Choroid plexus epithelial cell (primary cell): Measurements from ENCODE around the gene NDOR1.
A peak's percentile ranks its signal among the peaks of the same experiment; 100 is the strongest.

Experiments
- DNase-seq: peaks from one replicate; pipeline ENCODE4 v3.0.0-alpha.2; 2010; ENCODE audit warnings: low read depth
- H3K4me3 ChIP-seq: 2 replicates; pipeline ENCODE4 v1.5.1; 2011; ENCODE audit warnings: low read depth, mild to moderate bottlenecking, control low read depth, low read length, moderate library complexity
- CTCF ChIP-seq: conservative IDR thresholded peaks from 2 replicates; pipeline ENCODE4 v1.5.1; 2011; ENCODE audit warnings: low read depth, mild to moderate bottlenecking, control low read depth, inconsistent platforms, low read length, moderate library complexity

Gene NDOR1

GRCh38 chr9:137169896-137170358 is 35.6 kb upstream of the NDOR1 start, which contains the start of gene LRRC26:
Gene LRRC26, minus strand, starts transcription at chr9:137170051. Its CDS starts 108 bp downstream, at chr9:137169943.
- TF ChIP-seq CTCF: no peak
- DNase-seq: no peak
- H3K4me3 ChIP-seq: peak within 1 kb of the TSS; percentile 11

GRCh38 chr9:137170486-137171148 is 34.9 kb upstream of the NDOR1 start:
- H3K4me3 ChIP-seq: no peak overlapping the region
- no peak for TF ChIP-seq CTCF
- no peak for DNase-seq

GRCh38 chr9:137171149-137171900 is 34.2 kb upstream of the NDOR1 start:
- TF ChIP-seq CTCF: no peak
- no peak overlapping the region for H3K4me3 ChIP-seq
- no peak for DNase-seq

- no peak for TF ChIP-seq CTCF
- DNase-seq: no peak
- no peak overlapping the region for H3K4me3 ChIP-seq
Measured at GRCh38 chr9:137172901-137173795, 32.4 kb upstream of the NDOR1 start.

GRCh38 chr9:137173796-137174664 is 31.5 kb upstream of the NDOR1 start:
- H3K4me3 ChIP-seq: no peak overlapping the region
- TF ChIP-seq CTCF: no peak

GRCh38 chr9:137174722-137175293 is 30.7 kb upstream of the NDOR1 start:
- no peak for TF ChIP-seq CTCF
- no peak overlapping the region for H3K4me3 ChIP-seq
- no peak for DNase-seq

More at GRCh38 chr9:137173796-137174664, 31.5 kb upstream of the NDOR1 start:
- no peak for DNase-seq
